CD4-positive, alpha-beta T cell (primary cell): ENCODE measurements around the gene ZNF484. TPM values are rescaled to one million over a fixed set of nuclear protein-coding genes. Genes with fewer than 3 reads are reported as not detected.
"Not testable (repeated sequence)": the region's sequence is repeated elsewhere in the genome, so short reads cannot be mapped to it uniquely, and the experiment has no call there.

ENCODE experiments used
- ATAC-seq: fragments of 200-7000 bp; cut with Tn5 transposase; one replicate; pipeline ENCODE4 v1.10.0; 2022; ENCODE audit warnings: mild to moderate bottlenecking; ENCODE audit not compliant: poor library complexity
- CTCF ChIA-PET: fragments of 350-600 bp; sonication (Branson Sonifier 250); formaldehyde crosslinking; loops from one replicate; lab custom pipeline; 2021; ENCODE audit warnings: antibody characterized with exemption, inconsistent platforms; lab: Charles Lee
- POLR2A ChIA-PET: fragments of 350-600 bp; sonication (Branson Sonifier 250); formaldehyde crosslinking; loops from one replicate; lab custom pipeline; 2021; ENCODE audit warnings: antibody characterized with exemption, inconsistent platforms; lab: Charles Lee
- DNase-seq, 14 experiments: peaks; one replicate each; pipeline ENCODE4 v3.0.0-alpha.2; 2013 to 2020; ENCODE audit warnings: mixed read lengths in 2 of 14
- H3K27ac ChIP-seq, 2 donors: one replicate each; pipeline versions ENCODE4 v1.5.1 to v1.7.0; 2013; ENCODE audit warnings: low read length in 2 of 2, low read depth in 1 of 2, mild to moderate bottlenecking in 1 of 2
- H3K27me3 ChIP-seq, 2 experiments: 1 replicate in 1 of 2; 2 replicates in 1 of 2; pipeline versions ENCODE4 v1.6.1 to v1.7.0; 2013; ENCODE audit warnings: low read length in 2 of 2, control low read depth in 1 of 2, mild to moderate bottlenecking in 1 of 2, moderate library complexity in 1 of 2; ENCODE audit not compliant: insufficient read depth in 2 of 2, control insufficient read depth in 1 of 2
- H3K36me3 ChIP-seq: one replicate; pipeline ENCODE4 v1.6.1; 2013; ENCODE audit warnings: low read length, control low read depth; ENCODE audit not compliant: insufficient read depth
- H3K4me1 ChIP-seq: one replicate; pipeline ENCODE4 v1.6.1; 2013; ENCODE audit warnings: low read length, control low read depth; ENCODE audit not compliant: insufficient read depth
- H3K4me3 ChIP-seq: one replicate; pipeline ENCODE4 v1.5.1; 2013; ENCODE audit warnings: mild to moderate bottlenecking, low read length, moderate library complexity
- H3K9me3 ChIP-seq, 2 experiments: 1 replicate in 1 of 2; 2 replicates in 1 of 2; pipeline versions ENCODE4 v1.6.1 to v1.7.0; 2013; ENCODE audit warnings: low read length in 2 of 2, mild to moderate bottlenecking in 2 of 2, control low read depth in 1 of 2, moderate library complexity in 1 of 2; ENCODE audit not compliant: control insufficient read depth in 1 of 2, insufficient read depth in 1 of 2
- H3K27ac Mint-ChIP-seq: one replicate; pipeline ENCODE4 v1.8.0; 2020; ENCODE audit warnings: mixed read lengths
- H3K27me3 Mint-ChIP-seq: one replicate; pipeline ENCODE4 v1.8.0; 2021; ENCODE audit warnings: mixed read lengths
- H3K36me3 Mint-ChIP-seq: one replicate; pipeline ENCODE4 v1.8.0; 2021; ENCODE audit warnings: low read depth, mixed read lengths
- H3K4me1 Mint-ChIP-seq: one replicate; pipeline ENCODE4 v1.8.0; 2021; ENCODE audit warnings: low read depth, mixed read lengths
- H3K4me3 Mint-ChIP-seq: one replicate; pipeline ENCODE4 v1.8.0; 2020; ENCODE audit warnings: mild to moderate bottlenecking, mixed read lengths
- H3K9me3 Mint-ChIP-seq: one replicate; pipeline ENCODE4 v1.8.0; 2020; ENCODE audit warnings: mixed read lengths
- intact Hi-C, 2 experiments: fragments of 100-400 bp; cut with DNase I in 1 of 2; cut with micrococcal nuclease in 1 of 2; formaldehyde crosslinking; loops; one replicate each; pipeline versions ENCODE4 v1.15.1 to v1.9.0; 2023 to 2025; cut with DNase I, micrococcal nuclease
- total RNA-seq, 174 experiments: library from RNA in 2 of 174; stranded (reverse) in 2 of 174; gene quantifications; one replicate each; pipeline ENCODE4 v1.2.3 and lab custom pipeline; 2021 to 2026
- TF ChIP-seq, protein P1 (sequence below): fragments of 200-600 bp; IDR thresholded peaks from one replicate; pipeline ENCODE4 v1.8.0; 2022; ENCODE audit warnings: antibody characterized with exemption, mild to moderate bottlenecking

Gene ZNF484
- total RNA-seq, 2 experiments from 2014 or later, result 13.3 to 13.6 TPM

DNA sequence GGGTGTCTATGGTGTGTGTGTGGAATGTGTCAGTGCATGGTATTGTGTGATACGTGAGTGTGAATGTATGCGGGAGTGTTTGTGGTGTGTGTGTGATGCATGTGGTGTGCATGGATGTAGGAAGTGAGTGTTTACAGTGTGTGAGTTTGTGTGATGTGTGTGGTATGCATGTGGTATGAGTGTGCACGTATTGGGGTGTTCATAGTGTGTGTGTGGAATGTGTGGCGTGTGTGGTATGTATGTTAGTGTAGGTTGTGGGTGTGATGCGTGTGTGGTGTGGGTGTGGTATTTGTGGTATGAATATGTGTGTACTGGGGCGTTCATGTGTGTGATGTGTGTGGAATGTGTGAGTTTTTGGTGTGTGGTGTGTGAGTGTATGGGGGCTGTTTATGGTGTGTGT, 73.1 kb downstream of the ZNF484 start:
- peaks cover 0 to 8% of the 10 kb centered on the region in 2 experiments for H3K9me3 ChIP-seq
- H3K27me3 Mint-ChIP-seq, result peaks cover 41% of the 10 kb centered on the region
- H3K27ac ChIP-seq, result no peak overlapping the region
- ChIA-PET CTCF (no interaction called here), POLR2A (no interaction called here)
- TF ChIP-seq, protein P1, sequence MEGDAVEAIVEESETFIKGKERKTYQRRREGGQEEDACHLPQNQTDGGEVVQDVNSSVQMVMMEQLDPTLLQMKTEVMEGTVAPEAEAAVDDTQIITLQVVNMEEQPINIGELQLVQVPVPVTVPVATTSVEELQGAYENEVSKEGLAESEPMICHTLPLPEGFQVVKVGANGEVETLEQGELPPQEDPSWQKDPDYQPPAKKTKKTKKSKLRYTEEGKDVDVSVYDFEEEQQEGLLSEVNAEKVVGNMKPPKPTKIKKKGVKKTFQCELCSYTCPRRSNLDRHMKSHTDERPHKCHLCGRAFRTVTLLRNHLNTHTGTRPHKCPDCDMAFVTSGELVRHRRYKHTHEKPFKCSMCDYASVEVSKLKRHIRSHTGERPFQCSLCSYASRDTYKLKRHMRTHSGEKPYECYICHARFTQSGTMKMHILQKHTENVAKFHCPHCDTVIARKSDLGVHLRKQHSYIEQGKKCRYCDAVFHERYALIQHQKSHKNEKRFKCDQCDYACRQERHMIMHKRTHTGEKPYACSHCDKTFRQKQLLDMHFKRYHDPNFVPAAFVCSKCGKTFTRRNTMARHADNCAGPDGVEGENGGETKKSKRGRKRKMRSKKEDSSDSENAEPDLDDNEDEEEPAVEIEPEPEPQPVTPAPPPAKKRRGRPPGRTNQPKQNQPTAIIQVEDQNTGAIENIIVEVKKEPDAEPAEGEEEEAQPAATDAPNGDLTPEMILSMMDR, result no peak
- H3K4me1 Mint-ChIP-seq, result peaks cover 10% of the 10 kb centered on the region
- H3K36me3 Mint-ChIP-seq, result no peaks in the 10 kb centered on the region
- peaks cover 29% of the 10 kb centered on the region for H3K4me1 ChIP-seq
- H3K27me3 ChIP-seq, result peaks cover 34 to 42% of the 10 kb centered on the region in 2 experiments
- H3K4me3 ChIP-seq, result no peak overlapping the region
- intact Hi-C loops, result no loop called here
- ATAC-seq (no peak), DNase-seq (no peak)
- H3K36me3 ChIP-seq, result no peaks in the 10 kb centered on the region
- no peaks in the 10 kb centered on the region for H3K9me3 Mint-ChIP-seq
- no peak overlapping the region for H3K4me3 Mint-ChIP-seq
- no peak overlapping the region for H3K27ac Mint-ChIP-seq

DNA sequence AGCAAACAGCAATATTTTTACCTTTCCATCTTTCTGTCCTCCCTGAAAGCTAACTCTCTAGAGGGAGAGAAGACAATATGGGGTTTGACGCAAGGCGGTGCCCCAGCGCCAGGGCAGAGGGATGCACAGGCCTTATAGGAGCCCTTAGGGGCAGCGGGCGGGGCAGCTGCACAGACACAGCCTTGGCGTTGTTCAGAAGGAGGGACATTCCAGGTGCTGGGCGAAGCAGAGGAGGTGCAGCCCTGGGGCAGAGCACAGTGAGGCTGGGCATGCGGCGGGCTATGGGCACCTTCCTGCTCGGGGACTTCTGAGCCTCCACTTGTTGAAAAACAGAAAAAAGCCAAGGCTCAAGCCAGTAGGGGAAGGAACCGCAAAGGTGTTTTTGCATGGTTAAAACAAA, 79.5 kb downstream of the ZNF484 start:
- TF ChIP-seq, protein P1, result no peak
- Histone ChIP-seq H3K4me1 (no peaks in the 10 kb centered on the region), H3K4me3 (no peak overlapping the region), H3K27me3 (peaks cover 0 to 7% of the 10 kb centered on the region in 2 experiments), H3K9me3 (peaks cover 0 to 4% of the 10 kb centered on the region in 2 experiments), H3K36me3 (no peaks in the 10 kb centered on the region), H3K27ac (no peak overlapping the region)
- no peak for DNase-seq
- intact Hi-C loops, result no loop called here
- Mint-ChIP-seq H3K27ac (no peak overlapping the region), H3K4me1 (no peaks in the 10 kb centered on the region), H3K36me3 (no peaks in the 10 kb centered on the region), H3K27me3 (peaks cover 49% of the 10 kb centered on the region), H3K9me3 (no peaks in the 10 kb centered on the region), H3K4me3 (no peak overlapping the region)
- ChIA-PET POLR2A (no interaction called here), CTCF (no interaction called here)
- no peak for ATAC-seq

DNA sequence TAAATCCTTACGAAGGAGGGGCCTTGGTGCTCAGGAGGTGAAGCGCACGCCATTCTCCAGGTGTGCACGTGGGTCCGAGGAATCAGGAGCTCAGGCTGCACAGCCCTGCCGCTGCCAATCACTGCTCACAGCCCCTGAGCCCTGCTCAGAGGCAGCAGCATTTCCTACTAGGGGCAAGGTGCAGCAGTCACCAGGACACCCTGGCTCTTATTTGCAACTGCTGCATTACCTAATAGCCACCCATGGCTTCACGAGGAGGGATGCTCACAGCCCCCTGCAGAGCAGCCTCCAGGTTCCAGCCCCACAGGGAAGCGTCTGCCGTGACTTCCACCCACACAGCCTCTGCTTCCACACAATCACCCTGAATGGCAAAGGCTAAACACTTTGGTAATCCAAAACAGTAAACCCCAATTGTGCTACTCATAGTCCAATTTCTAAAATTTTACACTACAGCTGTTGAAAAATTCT, 81.5 kb downstream of the ZNF484 start:
- H3K4me1 Mint-ChIP-seq, H3K36me3 ChIP-seq, POLR2A ChIA-PET, H3K9me3 Mint-ChIP-seq, H3K27me3 ChIP-seq, H3K4me1 ChIP-seq, H3K9me3 ChIP-seq, ATAC-seq, intact Hi-C loops, H3K4me3 ChIP-seq, CTCF ChIA-PET, DNase-seq, H3K27ac ChIP-seq, H3K27ac Mint-ChIP-seq, H3K4me3 Mint-ChIP-seq, H3K36me3 Mint-ChIP-seq: not testable (repeated sequence)
- H3K27me3 Mint-ChIP-seq, result peaks cover 45% of the 10 kb centered on the region
